ENCODE results near the gene DPP9. TPM values are rescaled to one million over a fixed set of nuclear protein-coding genes. Genes with fewer than 3 reads are reported as not detected.

Gene DPP9
- total RNA-seq, 1 experiment from 2014 or later, result 53.4 TPM

DNA sequence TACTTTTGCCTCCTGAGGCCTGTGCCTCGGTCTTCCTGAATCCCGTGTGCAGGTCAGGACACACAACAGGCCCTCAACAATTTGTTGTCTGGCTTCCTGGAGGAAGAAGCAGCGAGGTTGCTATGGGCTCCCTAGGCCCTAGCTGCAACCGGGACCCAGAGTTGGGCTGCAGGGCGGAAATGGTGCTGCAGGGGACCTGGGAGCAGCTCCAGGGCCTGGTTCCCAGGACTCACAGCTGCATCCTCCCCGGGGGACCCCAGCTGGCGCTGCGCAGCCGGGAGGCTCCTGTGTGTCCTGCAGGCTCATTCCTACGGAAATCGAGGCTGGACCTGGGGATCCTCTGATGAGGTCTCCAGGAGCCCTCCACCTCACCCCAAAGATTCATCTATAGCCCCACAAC, 85.3 kb downstream of the DPP9 start:
- Histone ChIP-seq H3K27ac (no peak overlapping the region), H3K27me3 (no peaks in the 10 kb centered on the region), H3K4me1 (peaks cover 15% of the 10 kb centered on the region), H3K4me3 (no peak overlapping the region), H3K9me3 (replicated peaks) (no peaks in the 10 kb centered on the region), H3K36me3 (no peaks in the 10 kb centered on the region)
- DNase-seq, result peak; percentile 31 to 44

DNA sequence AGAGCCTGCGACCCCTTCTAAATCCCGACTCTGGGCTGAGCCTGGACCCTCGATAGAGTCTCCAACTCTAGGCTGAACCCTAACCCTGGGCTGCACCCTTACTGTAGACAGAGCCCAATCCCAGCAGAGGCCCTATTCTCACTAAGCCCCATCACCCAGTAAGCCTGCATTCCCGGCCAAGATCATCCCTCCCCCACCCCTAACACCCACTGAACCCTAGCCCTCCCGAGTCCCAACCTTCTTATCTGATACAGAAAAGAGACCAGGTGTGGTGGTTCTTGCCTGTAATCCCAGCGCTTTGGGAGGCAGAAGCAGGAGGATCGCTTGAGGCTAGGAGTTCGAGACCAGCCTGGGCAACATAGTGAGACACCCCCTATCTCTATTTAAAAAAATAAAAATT, 86.9 kb downstream of the DPP9 start:
- H3K27ac ChIP-seq, result no peak overlapping the region
- peak overlapping the region; percentile 58 for H3K4me3 ChIP-seq
- DNase-seq, result no peak

DNA sequence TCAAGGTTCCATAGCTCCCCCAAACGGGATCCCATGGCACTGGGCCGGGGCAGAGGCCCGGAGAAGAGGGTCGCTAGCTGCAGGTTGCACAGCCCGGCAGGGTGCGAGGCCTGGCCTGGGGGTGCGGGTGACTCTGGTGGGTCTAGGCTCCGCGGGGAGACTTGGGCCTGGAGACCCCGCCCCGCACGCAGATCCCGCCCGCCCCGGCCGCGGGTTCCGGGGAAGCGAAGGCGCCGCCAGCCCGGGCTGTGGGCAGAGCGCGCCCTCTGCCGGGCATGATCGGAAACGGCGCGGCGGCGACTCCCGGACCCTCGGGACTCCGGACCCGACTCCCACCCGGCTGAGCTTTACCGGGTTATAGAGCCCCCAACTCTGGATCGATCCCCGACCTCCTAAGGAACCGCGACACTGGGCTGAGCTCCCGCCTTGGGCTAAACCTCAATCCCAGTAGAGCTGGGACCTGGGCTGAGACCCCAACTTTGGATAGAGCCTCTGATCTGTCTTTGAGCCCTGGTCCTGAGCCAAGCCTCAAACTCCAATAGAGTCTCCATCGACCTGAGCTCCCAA, 87.4 kb downstream of the DPP9 start:
- DNase-seq, result peak; percentile 73 to 82
- H3K9me3 ChIP-seq (replicated peaks), result no peaks in the 10 kb centered on the region
- peak overlapping the region; percentile 56 for H3K27ac ChIP-seq
- H3K4me1 ChIP-seq, result peaks cover 22% of the 10 kb centered on the region
- peak overlapping the region; percentile 58 for H3K4me3 ChIP-seq
- H3K27me3 ChIP-seq, result no peaks in the 10 kb centered on the region
- no peaks in the 10 kb centered on the region for H3K36me3 ChIP-seq

More for the DNA sequence above, 86.9 kb downstream of the DPP9 start:
- Histone ChIP-seq H3K9me3 (replicated peaks) (no peaks in the 10 kb centered on the region), H3K4me1 (peaks cover 19% of the 10 kb centered on the region), H3K27me3 (no peaks in the 10 kb centered on the region), H3K36me3 (no peaks in the 10 kb centered on the region)

DNA sequence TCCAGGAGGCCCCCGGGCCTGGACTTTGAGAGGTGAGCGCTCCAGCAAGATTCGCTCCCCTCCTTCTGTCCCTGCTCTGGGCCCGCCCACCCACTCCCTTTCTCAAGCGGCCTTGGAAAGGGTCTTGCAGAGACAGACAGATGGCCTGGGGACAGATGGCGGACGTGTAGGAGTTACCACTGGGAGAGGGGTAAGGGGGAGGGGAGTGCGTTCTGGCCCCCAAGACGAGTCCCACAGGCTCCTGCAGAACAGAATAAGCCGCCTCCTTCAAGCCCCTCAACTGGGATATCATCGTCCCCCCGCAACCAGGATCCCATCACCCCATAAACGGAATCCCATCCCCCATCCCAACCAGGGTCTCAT, 87.9 kb downstream of the DPP9 start:
- no peaks in the 10 kb centered on the region for H3K9me3 ChIP-seq (replicated peaks)
- peak overlapping the region; percentile 56 for H3K27ac ChIP-seq
- peak; percentile 66 to 71 for DNase-seq
- H3K4me3 ChIP-seq, result peak overlapping the region; percentile 58
- no peaks in the 10 kb centered on the region for H3K27me3 ChIP-seq
- H3K36me3 ChIP-seq, result no peaks in the 10 kb centered on the region
- H3K4me1 ChIP-seq, result peaks cover 24% of the 10 kb centered on the region

DNA sequence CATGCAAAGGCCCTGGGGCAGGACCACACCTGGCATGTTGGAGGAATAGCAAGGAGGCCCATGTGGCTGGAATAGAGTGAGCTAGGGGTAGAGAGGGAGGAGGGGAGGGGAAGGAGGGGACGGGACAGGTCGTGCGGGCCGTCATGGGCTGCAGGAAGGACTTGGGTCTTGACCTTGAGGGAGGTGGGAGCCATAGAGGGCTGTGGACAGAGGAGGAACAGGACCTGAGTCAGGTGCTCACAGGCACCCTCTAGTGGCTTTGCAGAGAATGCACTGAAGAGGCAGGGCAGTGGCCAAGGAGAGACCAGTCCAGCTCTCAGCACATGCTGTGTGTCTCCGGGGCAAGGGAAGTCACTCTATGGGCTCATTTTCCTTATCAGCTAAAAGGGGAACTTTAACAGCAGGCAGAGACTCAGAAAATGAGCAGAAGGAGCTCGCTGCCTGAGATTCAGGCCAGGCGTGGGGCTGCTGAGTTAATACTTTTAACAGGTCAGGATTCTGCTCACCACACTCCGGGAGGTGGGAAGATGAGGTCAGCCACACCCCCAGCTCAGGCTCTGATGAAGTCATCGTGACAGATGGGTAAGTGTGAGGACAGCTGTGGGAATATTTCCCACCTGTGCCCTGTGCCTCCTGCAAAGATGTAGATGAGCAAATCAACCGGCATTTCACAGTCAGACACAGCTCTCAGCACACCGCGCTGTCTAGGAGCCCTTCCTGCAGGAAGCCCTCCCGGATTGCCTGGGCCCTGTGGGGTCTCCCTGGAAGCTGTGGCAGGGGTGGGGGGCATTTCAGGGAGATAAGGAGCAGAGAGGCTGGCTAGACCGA, 90.3 kb downstream of the DPP9 start:
- Histone ChIP-seq H3K27ac (peak overlapping the region; percentile 81), H3K36me3 (no peaks in the 10 kb centered on the region), H3K4me3 (no peak overlapping the region), H3K4me1 (peaks cover 19% of the 10 kb centered on the region), H3K27me3 (no peaks in the 10 kb centered on the region), H3K9me3 (replicated peaks) (no peaks in the 10 kb centered on the region)
- peak; percentile 95 to 96 for DNase-seq

Other genes starting within 250 kb of the DPP9 start
- gene PLIN4, start 205.4 kb downstream of the DPP9 start, total RNA-seq (2014; rRNA removed; shearing (Covaris generic)), result 0.16 and 0.18 TPM in 2 replicates
- gene PLIN5, start 188.6 kb downstream of the DPP9 start, total RNA-seq (2014; rRNA removed; shearing (Covaris generic)), result 0.38 and 1.1 TPM in 2 replicates
- gene LRG1, start 183.8 kb downstream of the DPP9 start, total RNA-seq (2014; rRNA removed; shearing (Covaris generic)), result 0.15 and 0.38 TPM in 2 replicates
- gene SEMA6B, start 164.2 kb downstream of the DPP9 start, total RNA-seq (2014; rRNA removed; shearing (Covaris generic)), result 108 and 116 TPM in 2 replicates
- gene TNFAIP8L1, start 84.3 kb downstream of the DPP9 start, total RNA-seq (2014; rRNA removed; shearing (Covaris generic)), result 8.5 and 8.8 TPM in 2 replicates
- 71.9 and 86.8 TPM in 2 replicates for gene MYDGF, start 53.5 kb downstream of the DPP9 start, total RNA-seq (2014; rRNA removed; shearing (Covaris generic))
- gene FEM1A, start 67.9 kb upstream of the DPP9 start, total RNA-seq (2014; rRNA removed; shearing (Covaris generic)), result 20.0 and 20.1 TPM in 2 replicates
- gene TICAM1, start 107.9 kb upstream of the DPP9 start, total RNA-seq (2014; rRNA removed; shearing (Covaris generic)), result 1.4 TPM in 2 replicates
- 49.0 and 50.1 TPM in 2 replicates for gene PLIN3, start 143.8 kb upstream of the DPP9 start, total RNA-seq (2014; rRNA removed; shearing (Covaris generic))
- gene ARRDC5, start 179.1 kb upstream of the DPP9 start, total RNA-seq (2014; rRNA removed; shearing (Covaris generic)), result not detected in 2 replicates
- 228 and 230 TPM in 2 replicates for gene UHRF1, start 185.7 kb upstream of the DPP9 start, total RNA-seq (2014; rRNA removed; shearing (Covaris generic))
- 15.5 and 16.2 TPM in 2 replicates for gene KDM4B, start 245.3 kb upstream of the DPP9 start, total RNA-seq (2014; rRNA removed; shearing (Covaris generic))